Body of pancreas (tissue), 4 donors: ENCODE measurements around the gene OR4K13.

Source experiments
- POLR2A ChIP-seq, 3 donors: fragments of 450-650 bp; IDR thresholded peaks; one replicate each; pipeline ENCODE4 v1.6.1; 2016; ENCODE audit warnings: antibody characterized with exemption in 3 of 3, mild to moderate bottlenecking in 2 of 3
- TF ChIP-seq, protein P1 (sequence below), 7 experiments: fragments of 450-650 bp in 4 of 7; fragments of 200-600 bp in 3 of 7; sonication (generic) in 3 of 7; IDR thresholded peaks; one replicate each; pipeline ENCODE4 v1.5.1; 2016 to 2019; ENCODE audit warnings: antibody characterized with exemption in 7 of 7

DNA sequence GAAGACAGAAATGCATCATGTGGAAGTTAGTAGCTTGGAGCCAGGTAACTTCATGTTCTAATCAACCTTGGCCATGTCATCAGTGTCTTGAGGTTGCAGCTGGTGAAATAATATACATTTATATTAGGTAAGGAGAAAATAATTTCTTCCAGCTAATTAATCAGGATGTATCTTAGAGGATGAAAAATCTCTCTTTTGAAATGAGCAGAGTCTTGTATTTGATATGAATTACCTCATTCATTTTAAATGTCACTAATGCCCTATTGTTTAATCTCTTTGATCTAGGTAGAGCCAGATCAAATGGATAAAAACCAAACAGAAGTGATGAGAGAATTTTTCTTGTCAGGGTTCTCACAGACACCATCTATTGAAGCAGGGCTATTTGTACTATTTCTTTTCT, 34.0 kb downstream of the OR4K13 start, which contains the start of gene OR4Q2:
- TF ChIP-seq, protein P1, sequence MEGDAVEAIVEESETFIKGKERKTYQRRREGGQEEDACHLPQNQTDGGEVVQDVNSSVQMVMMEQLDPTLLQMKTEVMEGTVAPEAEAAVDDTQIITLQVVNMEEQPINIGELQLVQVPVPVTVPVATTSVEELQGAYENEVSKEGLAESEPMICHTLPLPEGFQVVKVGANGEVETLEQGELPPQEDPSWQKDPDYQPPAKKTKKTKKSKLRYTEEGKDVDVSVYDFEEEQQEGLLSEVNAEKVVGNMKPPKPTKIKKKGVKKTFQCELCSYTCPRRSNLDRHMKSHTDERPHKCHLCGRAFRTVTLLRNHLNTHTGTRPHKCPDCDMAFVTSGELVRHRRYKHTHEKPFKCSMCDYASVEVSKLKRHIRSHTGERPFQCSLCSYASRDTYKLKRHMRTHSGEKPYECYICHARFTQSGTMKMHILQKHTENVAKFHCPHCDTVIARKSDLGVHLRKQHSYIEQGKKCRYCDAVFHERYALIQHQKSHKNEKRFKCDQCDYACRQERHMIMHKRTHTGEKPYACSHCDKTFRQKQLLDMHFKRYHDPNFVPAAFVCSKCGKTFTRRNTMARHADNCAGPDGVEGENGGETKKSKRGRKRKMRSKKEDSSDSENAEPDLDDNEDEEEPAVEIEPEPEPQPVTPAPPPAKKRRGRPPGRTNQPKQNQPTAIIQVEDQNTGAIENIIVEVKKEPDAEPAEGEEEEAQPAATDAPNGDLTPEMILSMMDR (IDR thresholded peaks at IDR 0.05): no peak
- no peak for TF ChIP-seq POLR2A (IDR thresholded peaks at IDR 0.05)
